ENCODE results near the gene PRKCA. TPM values are rescaled to one million over a fixed set of nuclear protein-coding genes. Genes with fewer than 3 reads are reported as not detected.
"Not testable (repeated sequence)": the region's sequence is repeated elsewhere in the genome, so short reads cannot be mapped to it uniquely, and the experiment has no call there.

Gene PRKCA
- polyA plus RNA-seq, 4 donors = 19.9 to 27.8 (median 24.5) TPM

DNA sequence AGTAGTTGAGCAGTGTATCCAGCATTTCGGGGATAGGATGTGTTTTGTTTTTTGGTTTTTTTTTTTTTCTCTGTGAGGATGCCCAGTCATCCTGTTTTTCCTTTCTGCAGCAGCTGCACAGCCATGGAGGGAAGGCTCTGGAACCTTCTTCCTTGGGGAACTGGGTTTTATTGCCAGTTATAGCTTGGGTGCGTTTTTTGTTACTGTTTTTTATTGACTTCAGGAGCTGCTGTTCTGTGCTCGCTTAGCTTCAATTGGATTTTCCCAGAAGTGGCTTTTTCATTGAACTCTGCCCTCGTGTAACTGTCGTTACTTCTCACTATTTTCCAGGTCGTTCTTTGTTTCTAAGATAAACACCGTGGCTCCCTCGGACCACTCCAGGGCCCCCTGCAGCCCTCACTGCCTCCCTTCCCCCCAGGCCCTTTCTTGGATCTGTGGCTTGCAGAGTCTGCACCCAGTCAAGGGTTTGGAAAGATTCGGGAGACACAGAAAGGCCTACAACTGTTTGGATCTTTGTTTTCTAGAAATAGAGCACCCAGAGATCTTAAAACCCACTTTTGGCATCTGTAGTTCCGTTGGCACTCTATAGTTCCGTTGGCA, 412.8 kb downstream of the PRKCA start:
- DNase-seq (ENCODE audit: low read depth in 4 of 4, low spot score in 2 of 4) = no peak

DNA sequence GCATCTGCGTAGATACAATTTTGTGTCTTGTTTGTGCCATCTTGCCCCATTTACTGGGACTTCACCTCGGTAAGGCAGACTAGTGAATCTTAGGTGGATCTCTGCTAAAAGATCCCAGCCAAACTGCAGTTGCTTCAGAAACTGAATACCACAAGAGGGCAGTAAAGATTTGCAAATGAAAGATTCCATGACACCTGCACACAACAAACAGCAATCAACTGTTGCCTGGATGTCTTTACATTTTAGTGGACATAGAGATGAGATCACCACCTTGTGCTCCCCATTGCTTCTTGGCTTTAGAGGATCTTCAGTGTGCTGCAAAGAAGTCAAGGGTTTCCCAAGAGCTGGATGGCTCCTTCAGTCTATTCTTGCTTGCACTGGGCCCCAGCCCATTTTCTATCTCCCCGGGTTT, 413.3 kb downstream of the PRKCA start:
- DNase-seq (ENCODE audit: low read depth in 4 of 4, low spot score in 2 of 4) = peak in 1 of 4 donors; percentile 66

- no peak for DNase-seq (ENCODE audit: low read depth in 4 of 4, low spot score in 2 of 4)
Measured at GRCh38 chr17:66716236-66717026, 414.0 kb downstream of the PRKCA start.

DNA sequence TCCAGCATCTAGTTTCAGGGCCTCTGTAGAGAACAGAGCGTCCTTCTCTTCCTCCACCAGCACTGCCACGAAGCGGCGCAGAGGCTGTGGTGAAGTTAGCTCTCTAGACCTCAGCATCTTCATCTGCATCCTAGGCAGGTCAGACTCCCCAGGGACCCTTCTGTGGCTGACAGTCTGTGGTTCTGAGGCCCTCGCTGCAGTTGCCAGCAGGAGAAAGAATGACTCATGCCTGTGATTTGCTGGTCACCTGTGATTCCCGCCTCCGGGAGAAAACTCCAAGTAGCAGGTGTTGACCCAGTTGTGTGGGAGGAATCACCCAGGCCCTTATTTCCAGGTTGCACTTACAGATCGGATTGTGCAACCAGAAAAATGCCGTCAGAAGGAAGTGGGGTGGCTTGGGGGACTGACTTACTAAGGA, 415.2 kb downstream of the PRKCA start:
- DNase-seq (ENCODE audit: low read depth in 4 of 4, low spot score in 2 of 4) = no peak

DNA sequence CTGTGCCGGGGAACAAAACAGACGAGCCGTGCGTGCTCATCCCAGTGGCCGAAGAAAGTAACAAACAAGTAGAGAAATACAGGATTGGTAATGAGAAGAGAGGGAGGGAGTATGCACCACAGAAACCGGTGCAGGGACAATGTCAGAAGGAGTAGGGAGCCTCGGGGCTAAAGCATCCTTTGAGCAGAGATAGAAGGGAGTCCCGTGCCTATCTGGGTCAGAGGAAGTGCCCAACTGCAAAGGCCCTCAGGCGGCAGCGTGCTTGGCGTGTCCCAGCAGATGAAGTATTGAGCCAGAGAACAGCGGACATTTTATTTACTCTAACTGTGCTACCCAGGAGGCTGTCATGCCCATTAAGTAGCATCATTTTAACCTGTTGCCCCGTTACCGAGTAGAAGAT, 417.6 kb downstream of the PRKCA start:
- no peak for DNase-seq (ENCODE audit: low read depth in 4 of 4, low spot score in 2 of 4)

- DNase-seq (ENCODE audit: low read depth in 4 of 4, low spot score in 2 of 4) = no peak
Measured at GRCh38 chr17:66720567-66720966, 418.2 kb downstream of the PRKCA start.

DNA sequence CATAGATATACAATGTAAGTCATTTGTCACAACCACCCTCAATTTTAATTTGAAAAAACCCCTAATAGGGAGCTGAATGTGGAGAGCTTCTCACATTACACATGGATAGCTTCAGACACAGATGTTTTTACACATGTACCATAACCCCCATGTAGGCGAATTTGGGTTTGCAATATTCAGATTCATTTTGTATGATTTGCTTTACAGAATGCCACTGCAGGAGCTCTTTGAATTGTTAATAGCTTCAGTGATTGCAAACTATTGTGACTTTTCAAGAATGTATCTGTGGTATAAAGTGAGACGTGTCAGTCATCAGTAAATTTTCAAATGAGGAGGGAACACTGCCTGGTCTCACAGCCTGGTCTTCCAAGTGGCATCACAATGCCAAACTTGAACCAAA, 419.9 kb downstream of the PRKCA start:
- no peak for DNase-seq (ENCODE audit: low read depth in 4 of 4, low spot score in 2 of 4)

GRCh38 chr17:66724581-66725341, 422.3 kb downstream of the PRKCA start:
- DNase-seq (ENCODE audit: low read depth in 4 of 4, low spot score in 2 of 4) = peak in 1 of 4 donors; percentile 48

DNA sequence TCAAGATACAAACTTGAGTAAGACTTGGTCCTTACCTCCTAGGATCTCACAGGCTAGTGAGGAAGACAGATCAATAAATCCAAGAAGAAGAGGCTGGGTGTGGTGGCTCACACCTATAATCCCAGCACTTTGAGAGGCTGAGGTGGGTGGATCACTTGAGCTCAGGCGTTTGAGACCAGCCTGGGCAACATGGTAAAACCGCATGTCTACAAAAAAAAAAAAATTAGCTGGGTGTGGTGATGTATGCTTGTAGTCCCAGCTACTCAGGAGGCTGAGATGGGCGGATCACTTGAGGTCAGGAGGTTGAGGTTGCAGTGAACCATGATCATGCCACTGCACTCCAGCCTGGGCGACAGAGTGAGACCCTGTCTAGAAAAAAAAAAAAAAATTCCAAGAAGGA, 423.0 kb downstream of the PRKCA start:
- not testable (repeated sequence) for DNase-seq (ENCODE audit: low read depth in 4 of 4, low spot score in 2 of 4)

- no peak for DNase-seq (ENCODE audit: low read depth in 4 of 4, low spot score in 2 of 4)
Measured at GRCh38 chr17:66725956-66726355, 423.5 kb downstream of the PRKCA start.

DNA sequence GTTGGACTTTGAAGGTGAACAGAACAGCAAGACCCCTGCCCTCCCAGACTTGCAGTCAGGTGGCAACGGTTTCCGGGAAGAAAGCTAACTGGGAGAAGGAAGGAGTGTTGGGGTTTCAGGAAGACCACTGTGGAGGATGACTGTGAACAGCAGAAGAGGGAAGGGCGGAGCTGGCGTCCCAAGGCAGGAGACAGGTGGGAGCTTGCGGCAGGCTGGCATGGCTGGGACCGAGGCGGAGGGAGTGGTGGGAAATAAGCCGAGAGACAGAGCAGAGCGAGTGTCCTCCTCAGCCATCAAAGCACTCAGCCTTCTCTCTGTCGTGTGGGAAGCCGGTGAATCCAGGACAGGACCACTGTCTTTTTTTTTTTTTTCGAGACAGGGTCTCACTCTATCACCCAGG, 424.0 kb downstream of the PRKCA start:
- DNase-seq (ENCODE audit: low read depth in 4 of 4, low spot score in 2 of 4) = no peak

GRCh38 chr17:66726846-66727245, 424.4 kb downstream of the PRKCA start:
- DNase-seq (ENCODE audit: low read depth in 4 of 4, low spot score in 2 of 4) = no peak

DNA sequence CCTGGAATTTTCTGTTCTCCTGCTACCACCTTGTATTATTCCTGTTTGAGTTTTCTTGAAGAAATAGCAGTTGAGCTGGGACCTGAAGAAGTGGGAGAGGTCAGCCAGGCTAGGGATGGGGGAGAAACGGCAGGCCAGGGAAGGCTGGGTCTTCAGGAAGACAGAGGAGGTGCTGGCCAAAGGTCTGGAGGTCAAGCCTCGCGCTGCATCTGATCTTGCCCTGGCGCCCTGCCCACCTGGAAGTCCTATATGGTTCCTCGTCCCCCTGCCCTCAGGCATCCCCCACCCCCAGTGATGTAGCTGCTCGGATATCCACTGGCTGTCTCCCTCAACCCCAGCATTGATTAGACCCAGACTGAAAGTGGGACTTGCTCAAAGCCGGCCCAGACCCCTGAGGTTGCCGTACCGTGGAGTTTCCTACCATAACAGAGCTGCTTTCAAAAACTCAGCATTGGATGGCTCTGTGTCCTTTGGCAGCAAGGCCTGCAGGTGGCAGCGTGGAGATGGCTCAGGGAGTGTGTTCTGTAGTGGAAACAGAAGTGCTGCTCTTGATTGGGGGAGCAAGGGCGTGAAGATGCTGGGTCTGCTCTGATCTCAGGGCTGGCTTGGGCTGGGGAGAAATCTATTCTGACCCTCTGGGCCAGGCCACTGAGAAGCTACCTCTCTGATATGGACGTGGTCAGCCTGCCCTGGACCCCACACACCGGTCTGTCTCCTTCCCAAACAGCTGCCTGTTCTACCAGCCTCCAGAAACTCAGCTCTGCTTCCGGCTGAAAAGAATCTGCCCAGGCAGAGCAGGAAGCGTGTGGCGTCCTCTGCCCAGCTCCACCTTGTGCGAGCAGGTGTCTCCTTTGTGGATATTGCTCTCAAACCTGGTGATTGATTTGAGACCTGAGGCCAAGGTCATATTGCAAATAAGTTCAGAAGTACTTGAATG, 425.5 kb downstream of the PRKCA start:
- DNase-seq (ENCODE audit: low read depth in 4 of 4, low spot score in 2 of 4) = peak in 1 of 4 donors; percentile 62

- no peak for DNase-seq (ENCODE audit: low read depth in 4 of 4, low spot score in 2 of 4)
Measured at GRCh38 chr17:66730461-66730923, 428.1 kb downstream of the PRKCA start.

DNA sequence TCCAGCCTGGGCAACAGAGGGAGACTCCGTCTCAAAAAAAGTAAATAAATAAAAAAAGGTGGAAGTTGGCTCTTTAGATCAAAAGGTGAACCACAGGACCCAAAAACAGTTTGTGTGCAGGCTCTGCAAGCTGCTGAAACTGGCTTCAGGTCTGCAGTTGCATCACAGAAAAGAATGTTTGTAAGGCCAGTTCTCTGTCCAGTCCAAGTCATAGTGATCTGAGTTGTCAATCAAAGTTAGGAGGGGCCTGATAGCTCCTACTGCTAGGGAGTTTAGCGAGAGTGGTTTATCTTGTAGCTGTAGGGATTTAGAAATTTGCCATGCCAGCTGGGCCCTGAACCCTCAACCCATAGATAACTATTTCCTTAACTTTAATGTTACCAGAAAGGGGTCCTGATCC, 431.3 kb downstream of the PRKCA start:
- DNase-seq (ENCODE audit: low read depth in 4 of 4, low spot score in 2 of 4) = no peak

DNA sequence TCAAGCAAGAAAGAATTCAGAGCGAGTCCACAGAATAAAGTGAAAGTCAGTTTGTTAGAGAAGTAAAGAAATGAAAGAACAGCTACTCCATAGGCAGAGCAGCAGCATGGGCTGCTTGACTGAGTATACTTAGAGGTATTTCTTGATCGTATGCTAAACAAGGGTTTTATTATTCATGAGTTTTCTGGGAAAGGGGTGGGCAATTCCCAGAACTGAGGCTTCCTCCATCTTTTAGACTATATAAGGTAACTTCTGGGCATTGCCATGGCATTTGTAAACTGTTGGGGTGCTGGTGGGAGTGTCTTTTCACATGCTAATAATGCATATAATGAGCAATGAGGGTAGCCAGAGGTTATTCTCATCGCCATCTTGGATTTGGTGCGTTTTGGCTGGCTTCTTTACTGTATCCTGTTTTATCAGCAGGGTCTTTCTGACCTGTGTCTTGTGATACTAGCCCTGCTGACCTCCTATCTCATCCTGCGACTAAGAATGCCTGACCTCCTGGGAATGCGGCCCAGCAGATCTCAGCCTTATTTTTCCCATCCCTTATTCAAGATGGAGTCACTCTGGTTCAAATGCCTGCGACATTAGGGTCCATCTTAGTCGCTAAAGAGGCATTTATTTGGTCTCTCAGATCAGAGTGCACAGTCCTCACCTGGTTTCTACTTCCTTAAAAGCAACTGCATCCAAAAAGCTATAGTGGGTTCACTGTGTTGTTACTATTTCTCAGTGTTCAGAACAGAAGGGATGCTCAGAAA, 432.0 kb downstream of the PRKCA start:
- no peak for DNase-seq (ENCODE audit: low read depth in 4 of 4, low spot score in 2 of 4)

DNA sequence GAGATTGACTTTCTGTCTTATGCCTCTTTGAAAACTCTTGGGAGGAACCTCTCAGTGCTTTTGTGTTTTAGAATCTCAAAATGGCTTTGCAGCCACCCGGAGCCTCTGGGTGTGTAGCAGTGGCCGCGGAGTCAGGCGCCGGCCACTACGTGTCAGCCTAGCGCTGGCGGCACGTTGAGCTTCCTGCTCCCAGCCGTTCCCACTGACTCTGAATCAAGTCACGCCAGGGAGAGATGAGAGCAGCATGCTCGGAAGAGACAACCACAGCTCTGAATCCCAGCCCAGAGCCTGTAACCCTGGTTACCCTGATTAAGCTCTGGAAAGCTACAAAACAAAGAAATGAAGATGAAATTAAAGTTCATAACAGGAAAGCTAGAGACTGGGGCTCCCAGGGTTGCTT, 435.1 kb downstream of the PRKCA start:
- no peak for DNase-seq (ENCODE audit: low read depth in 4 of 4, low spot score in 2 of 4)

DNA sequence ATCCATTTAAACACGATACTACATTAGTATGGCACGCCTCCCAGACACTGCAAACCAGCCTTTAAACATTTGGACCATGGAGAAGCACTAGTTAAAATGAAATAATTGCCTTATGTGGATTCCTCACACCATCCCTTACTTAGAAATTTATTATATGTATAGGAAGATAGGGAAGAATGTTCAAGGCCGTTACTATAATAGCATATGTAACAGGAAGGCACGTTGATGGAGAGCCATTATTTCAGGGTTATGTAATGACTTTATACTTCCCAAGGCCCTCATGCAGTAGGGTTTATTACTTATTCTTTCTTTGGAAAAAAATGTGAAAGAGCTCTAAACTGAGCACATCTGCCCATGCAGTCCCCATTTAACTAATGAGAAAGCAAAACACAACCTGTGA, 435.9 kb downstream of the PRKCA start:
- no peak for DNase-seq (ENCODE audit: low read depth in 4 of 4, low spot score in 2 of 4)

- DNase-seq (ENCODE audit: low read depth in 4 of 4, low spot score in 2 of 4) = no peak
Measured at GRCh38 chr17:66739553-66739952, 437.1 kb downstream of the PRKCA start.

DNA sequence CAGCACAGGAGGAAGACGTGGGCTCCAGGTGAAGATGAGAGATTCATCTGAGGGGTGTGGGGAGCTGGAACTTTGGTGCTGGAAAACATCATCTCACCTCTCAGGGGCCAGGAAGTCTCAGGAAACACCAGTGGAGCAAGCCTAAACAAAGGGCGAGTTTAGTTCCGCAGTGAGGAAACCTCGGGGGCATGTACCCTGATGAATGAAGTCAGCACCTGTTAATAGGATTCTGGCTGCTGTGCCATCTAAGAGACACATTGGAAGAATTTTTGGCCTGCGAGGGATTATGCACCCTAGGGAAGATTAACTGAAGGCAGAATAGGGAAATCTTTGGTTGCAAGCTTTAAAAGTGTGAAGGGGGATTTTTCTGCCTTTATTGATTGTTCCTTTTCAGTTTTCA, 437.8 kb downstream of the PRKCA start:
- no peak for DNase-seq (ENCODE audit: low read depth in 4 of 4, low spot score in 2 of 4)
